Neutrophil (primary cell): Measurements from ENCODE around the gene ADD2.

Experiments
- H3K27ac ChIP-seq: fragments of 200-600 bp; sonication (generic); 2 replicates; pipeline ENCODE4 v1.5.1; 2016; ENCODE audit warnings: mild to moderate bottlenecking, moderate library complexity
- H3K27me3 ChIP-seq: fragments of 200-600 bp; sonication (generic); 2 replicates; pipeline ENCODE4 v1.6.0; 2016; ENCODE audit warnings: mild to moderate bottlenecking
- H3K36me3 ChIP-seq: fragments of 200-600 bp; sonication (generic); 2 replicates; pipeline ENCODE4 v1.5.1; 2017
- H3K4me1 ChIP-seq, 2 experiments: fragments of 200-600 bp in 1 of 2; sonication (generic) in 1 of 2; 1 replicate in 1 of 2; 2 replicates in 1 of 2; pipeline versions ENCODE4 v1.5.1 to v1.6.1; 2013 to 2016; ENCODE audit warnings: low read depth in 1 of 2, low read length in 1 of 2, mild to moderate bottlenecking in 1 of 2, moderate library complexity in 1 of 2; ENCODE audit not compliant: control insufficient read depth in 1 of 2, insufficient read depth in 1 of 2
- H3K4me3 ChIP-seq, 2 experiments: fragments of 200-600 bp in 1 of 2; sonication (generic) in 1 of 2; 1 replicate in 1 of 2; 2 replicates in 1 of 2; pipeline ENCODE4 v1.5.1; 2013 to 2016; ENCODE audit warnings: low read depth in 1 of 2, low read length in 1 of 2, mild to moderate bottlenecking in 1 of 2, moderate library complexity in 1 of 2
- H3K9me3 ChIP-seq: fragments of 200-600 bp; sonication (generic); 2 replicates; pipeline ENCODE4 v1.5.1; 2016
- TF ChIP-seq, protein P1 (sequence below): fragments of 200-600 bp; sonication (generic); IDR thresholded peaks from 2 replicates; pipeline ENCODE4 v1.5.1; 2016; ENCODE audit warnings: antibody characterized with exemption

ADD2 gene

DNA sequence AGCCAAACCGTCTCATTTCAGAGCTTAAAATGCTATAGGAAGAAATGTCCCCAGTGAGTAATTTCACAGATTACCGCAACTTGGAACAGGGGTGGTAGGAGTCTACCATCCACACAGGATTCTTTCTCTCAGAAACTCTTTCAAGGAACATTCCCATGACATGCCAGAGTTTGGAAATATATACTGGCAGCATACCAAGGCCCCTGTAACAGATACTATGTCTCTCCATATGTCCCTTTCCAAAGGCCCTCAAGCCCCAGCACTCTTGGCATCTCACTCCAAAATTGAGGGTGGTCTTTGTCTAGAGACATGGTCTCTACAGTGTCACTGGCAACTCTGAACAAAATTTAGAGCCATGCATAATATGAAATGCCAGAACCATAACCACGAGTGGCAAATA lies 11.5 kb upstream of the ADD2 start:
- H3K9me3 ChIP-seq = no peaks in the 10 kb centered on the region
- no peak overlapping the region for H3K27ac ChIP-seq
- no peak overlapping the region for H3K4me3 ChIP-seq
- H3K36me3 ChIP-seq = no peaks in the 10 kb centered on the region
- TF ChIP-seq, protein P1, sequence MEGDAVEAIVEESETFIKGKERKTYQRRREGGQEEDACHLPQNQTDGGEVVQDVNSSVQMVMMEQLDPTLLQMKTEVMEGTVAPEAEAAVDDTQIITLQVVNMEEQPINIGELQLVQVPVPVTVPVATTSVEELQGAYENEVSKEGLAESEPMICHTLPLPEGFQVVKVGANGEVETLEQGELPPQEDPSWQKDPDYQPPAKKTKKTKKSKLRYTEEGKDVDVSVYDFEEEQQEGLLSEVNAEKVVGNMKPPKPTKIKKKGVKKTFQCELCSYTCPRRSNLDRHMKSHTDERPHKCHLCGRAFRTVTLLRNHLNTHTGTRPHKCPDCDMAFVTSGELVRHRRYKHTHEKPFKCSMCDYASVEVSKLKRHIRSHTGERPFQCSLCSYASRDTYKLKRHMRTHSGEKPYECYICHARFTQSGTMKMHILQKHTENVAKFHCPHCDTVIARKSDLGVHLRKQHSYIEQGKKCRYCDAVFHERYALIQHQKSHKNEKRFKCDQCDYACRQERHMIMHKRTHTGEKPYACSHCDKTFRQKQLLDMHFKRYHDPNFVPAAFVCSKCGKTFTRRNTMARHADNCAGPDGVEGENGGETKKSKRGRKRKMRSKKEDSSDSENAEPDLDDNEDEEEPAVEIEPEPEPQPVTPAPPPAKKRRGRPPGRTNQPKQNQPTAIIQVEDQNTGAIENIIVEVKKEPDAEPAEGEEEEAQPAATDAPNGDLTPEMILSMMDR = no peak
- peaks cover 66% of the 10 kb centered on the region for H3K27me3 ChIP-seq
- no peaks in the 10 kb centered on the region for H3K4me1 ChIP-seq

GRCh38 chr2:70778676-70779075 lies 10.7 kb upstream of the ADD2 start:
- no peaks in the 10 kb centered on the region for H3K9me3 ChIP-seq
- no peaks in the 10 kb centered on the region for H3K36me3 ChIP-seq
- H3K4me3 ChIP-seq = no peak overlapping the region
- peaks cover 69% of the 10 kb centered on the region for H3K27me3 ChIP-seq
- no peaks in the 10 kb centered on the region for H3K4me1 ChIP-seq
- TF ChIP-seq, protein P1 = no peak
- H3K27ac ChIP-seq = no peak overlapping the region

DNA sequence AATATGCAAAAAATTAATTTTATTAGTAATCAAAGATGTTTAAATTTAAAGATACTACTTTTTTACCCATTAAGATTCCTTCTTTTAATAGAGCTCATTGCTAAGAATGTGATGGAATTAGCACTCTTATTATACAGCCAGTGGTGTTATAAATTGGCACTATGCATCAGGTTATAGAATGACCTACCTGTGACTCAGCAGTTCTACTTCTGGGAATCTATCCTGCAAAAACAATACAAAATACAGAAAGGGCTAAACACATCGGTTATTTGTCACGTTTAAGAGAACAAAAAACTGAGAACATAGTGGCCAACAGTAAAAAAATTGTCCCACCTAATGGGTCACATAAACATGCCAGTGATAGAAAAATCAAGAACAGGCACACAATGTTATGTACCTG lies 9.4 kb upstream of the ADD2 start:
- Histone ChIP-seq H3K27me3 (peaks cover 78% of the 10 kb centered on the region), H3K4me3 (no peak overlapping the region), H3K27ac (no peak overlapping the region), H3K9me3 (no peaks in the 10 kb centered on the region), H3K4me1 (no peaks in the 10 kb centered on the region), H3K36me3 (no peaks in the 10 kb centered on the region)
- TF ChIP-seq, protein P1 = no peak

GRCh38 chr2:70776266-70776665 lies 8.3 kb upstream of the ADD2 start:
- Histone ChIP-seq H3K9me3 (no peaks in the 10 kb centered on the region), H3K4me3 (no peak overlapping the region), H3K27ac (no peak overlapping the region), H3K27me3 (peaks cover 89% of the 10 kb centered on the region), H3K4me1 (no peaks in the 10 kb centered on the region), H3K36me3 (no peaks in the 10 kb centered on the region)
- TF ChIP-seq, protein P1 = no peak

- no peaks in the 10 kb centered on the region for H3K9me3 ChIP-seq
- H3K27ac ChIP-seq = no peak overlapping the region
- H3K4me1 ChIP-seq = no peaks in the 10 kb centered on the region
- TF ChIP-seq, protein P1 = no peak
- H3K36me3 ChIP-seq = no peaks in the 10 kb centered on the region
- H3K4me3 ChIP-seq = no peak overlapping the region
- H3K27me3 ChIP-seq = peaks cover 94% of the 10 kb centered on the region
Measured at GRCh38 chr2:70775141-70775540, 7.1 kb upstream of the ADD2 start.
